ENCODE measurements around the gene BLNK. TPM values are rescaled to one million over a fixed set of nuclear protein-coding genes. Genes with fewer than 3 reads are reported as not detected.

Gene BLNK
- total and polyA plus RNA-seq, 2 of the 13 experiments (the other 11 are each of a cell fraction or from before 2014, with no cell fraction given): not detected

DNA sequence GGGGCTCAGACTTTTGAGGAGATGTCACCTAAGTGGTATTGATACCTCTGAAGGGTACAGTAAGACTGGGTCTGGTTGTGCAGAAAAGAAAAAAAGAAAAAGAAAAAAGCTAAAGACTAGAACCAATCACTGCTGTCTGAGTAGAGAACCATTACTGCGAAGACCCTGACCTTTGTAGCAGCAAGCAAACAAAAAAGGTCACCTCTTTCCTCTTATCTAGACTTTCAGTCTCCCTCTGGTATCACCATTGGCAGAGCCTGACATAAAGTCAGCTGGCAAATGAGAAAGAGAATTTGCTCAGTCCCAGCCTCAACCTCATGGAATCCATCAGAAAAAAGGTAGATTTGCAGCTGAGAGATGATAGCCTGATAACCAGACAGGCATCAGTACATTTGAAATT, 30.2 kb upstream of the BLNK start (continued):
- TF ChIP-seq, protein P1, sequence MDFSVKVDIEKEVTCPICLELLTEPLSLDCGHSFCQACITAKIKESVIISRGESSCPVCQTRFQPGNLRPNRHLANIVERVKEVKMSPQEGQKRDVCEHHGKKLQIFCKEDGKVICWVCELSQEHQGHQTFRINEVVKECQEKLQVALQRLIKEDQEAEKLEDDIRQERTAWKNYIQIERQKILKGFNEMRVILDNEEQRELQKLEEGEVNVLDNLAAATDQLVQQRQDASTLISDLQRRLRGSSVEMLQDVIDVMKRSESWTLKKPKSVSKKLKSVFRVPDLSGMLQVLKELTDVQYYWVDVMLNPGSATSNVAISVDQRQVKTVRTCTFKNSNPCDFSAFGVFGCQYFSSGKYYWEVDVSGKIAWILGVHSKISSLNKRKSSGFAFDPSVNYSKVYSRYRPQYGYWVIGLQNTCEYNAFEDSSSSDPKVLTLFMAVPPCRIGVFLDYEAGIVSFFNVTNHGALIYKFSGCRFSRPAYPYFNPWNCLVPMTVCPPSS (IDR thresholded peaks at IDR 0.05): no peak
- TF ChIP-seq CCAR2 (optimal IDR thresholded peaks at IDR 0.05; ENCODE audit: low read depth, low read length) (no peak), ZNF160 (CRISPR knock-in tag; IDR thresholded peaks at IDR 0.05) (no peak), ZNF343 (CRISPR knock-in tag; IDR thresholded peaks at IDR 0.05) (no peak), ZFP1 (CRISPR knock-in tag; IDR thresholded peaks at IDR 0.05) (no peak)
- TF ChIP-seq, protein P2, sequence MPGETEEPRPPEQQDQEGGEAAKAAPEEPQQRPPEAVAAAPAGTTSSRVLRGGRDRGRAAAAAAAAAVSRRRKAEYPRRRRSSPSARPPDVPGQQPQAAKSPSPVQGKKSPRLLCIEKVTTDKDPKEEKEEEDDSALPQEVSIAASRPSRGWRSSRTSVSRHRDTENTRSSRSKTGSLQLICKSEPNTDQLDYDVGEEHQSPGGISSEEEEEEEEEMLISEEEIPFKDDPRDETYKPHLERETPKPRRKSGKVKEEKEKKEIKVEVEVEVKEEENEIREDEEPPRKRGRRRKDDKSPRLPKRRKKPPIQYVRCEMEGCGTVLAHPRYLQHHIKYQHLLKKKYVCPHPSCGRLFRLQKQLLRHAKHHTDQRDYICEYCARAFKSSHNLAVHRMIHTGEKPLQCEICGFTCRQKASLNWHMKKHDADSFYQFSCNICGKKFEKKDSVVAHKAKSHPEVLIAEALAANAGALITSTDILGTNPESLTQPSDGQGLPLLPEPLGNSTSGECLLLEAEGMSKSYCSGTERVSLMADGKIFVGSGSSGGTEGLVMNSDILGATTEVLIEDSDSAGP (CRISPR knock-in tag; IDR thresholded peaks at IDR 0.05; ENCODE audit: borderline replicate concordance): no peak

DNA sequence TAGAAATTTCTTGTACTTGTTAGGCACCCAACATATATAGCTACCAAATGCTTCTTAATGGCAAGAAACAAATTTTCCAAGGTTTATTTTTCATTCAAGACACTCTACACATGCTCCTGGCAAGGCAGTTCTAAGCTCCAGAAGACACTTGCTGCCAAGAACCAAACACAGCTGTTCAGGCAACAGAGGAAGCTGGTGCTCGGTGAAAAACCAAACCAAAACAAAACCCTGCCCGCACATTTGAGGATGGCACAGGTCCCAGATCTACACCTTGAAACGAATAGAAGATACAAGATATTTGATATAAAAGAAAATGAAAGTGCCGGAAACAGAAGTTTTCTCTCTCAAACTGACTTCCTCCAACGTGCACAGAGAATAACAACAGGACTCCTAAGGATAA, 28.0 kb upstream of the BLNK start:
- no TSS peak for BruUV-seq (replicated peaks)
- FAIRE-seq (no peak), DNase-seq (ENCODE audit: low spot score) (no peak), ATAC-seq (no peak)
- WGBS (ENCODE audit: low lambda C conversion rate): 1% methylated on average over 5 of the region's 5 CpGs
- Histone ChIP-seq H3K27ac (ENCODE audit: extremely low read length, insufficient read depth, low read length) (no peak overlapping the region), H3K36me3 (replicated peaks in 1 of 2; ENCODE audit: control insufficient read depth in 1 of 2, insufficient read depth in 2 of 2, low read length in 2 of 2) (no peaks in the 10 kb centered on the region), H2AFZ (ENCODE audit: low read length) (no peak overlapping the region), H3K79me2 (ENCODE audit: insufficient read depth, low read length) (no peaks in the 10 kb centered on the region), H3K4me3 (replicated peaks in 1 of 3; ENCODE audit: insufficient read depth in 1 of 3, low read depth in 2 of 3, low read length in 3 of 3) (no peak overlapping the region), H3K4me1 (ENCODE audit: insufficient read depth, low read length) (no peaks in the 10 kb centered on the region), H3K9ac (ENCODE audit: insufficient read depth, low read depth, low read length) (no peak overlapping the region), H4K20me1 (ENCODE audit: insufficient read depth, low read length) (no peaks in the 10 kb centered on the region), H3K9me3 (ENCODE audit: low read length) (no peaks in the 10 kb centered on the region), H3K4me2 (ENCODE audit: low read depth, low read length) (no peak overlapping the region), H3K27me3 (ENCODE audit: control insufficient read depth in 1 of 2, insufficient read depth in 2 of 2, low read length in 2 of 2) (peaks cover 1 to 16% of the 10 kb centered on the region in 2 experiments; a peak in 4 of 5 replicates)
- TF ChIP-seq HNF4A (CRISPR knock-in tag; IDR thresholded peaks at IDR 0.05) (no peak), MTF2 (CRISPR knock-in tag; IDR thresholded peaks at IDR 0.05; ENCODE audit: borderline replicate concordance) (no peak), SRF (IDR thresholded peaks at IDR 0.05; ENCODE audit: low read depth, low read length) (no peak), ZNF550 (CRISPR knock-in tag; IDR thresholded peaks at IDR 0.05; ENCODE audit: borderline replicate concordance) (no peak), ZNF282 (IDR thresholded peaks at IDR 0.05; ENCODE audit: partially characterized antibody) (no peak), ZNF670 (CRISPR knock-in tag; IDR thresholded peaks at IDR 0.05; ENCODE audit: borderline replicate concordance) (no peak)
- TF ChIP-seq, protein P3, sequence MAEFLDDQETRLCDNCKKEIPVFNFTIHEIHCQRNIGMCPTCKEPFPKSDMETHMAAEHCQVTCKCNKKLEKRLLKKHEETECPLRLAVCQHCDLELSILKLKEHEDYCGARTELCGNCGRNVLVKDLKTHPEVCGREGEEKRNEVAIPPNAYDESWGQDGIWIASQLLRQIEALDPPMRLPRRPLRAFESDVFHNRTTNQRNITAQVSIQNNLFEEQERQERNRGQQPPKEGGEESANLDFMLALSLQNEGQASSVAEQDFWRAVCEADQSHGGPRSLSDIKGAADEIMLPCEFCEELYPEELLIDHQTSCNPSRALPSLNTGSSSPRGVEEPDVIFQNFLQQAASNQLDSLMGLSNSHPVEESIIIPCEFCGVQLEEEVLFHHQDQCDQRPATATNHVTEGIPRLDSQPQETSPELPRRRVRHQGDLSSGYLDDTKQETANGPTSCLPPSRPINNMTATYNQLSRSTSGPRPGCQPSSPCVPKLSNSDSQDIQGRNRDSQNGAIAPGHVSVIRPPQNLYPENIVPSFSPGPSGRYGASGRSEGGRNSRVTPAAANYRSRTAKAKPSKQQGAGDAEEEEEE (CRISPR knock-in tag; IDR thresholded peaks at IDR 0.05; ENCODE audit: borderline replicate concordance): no peak
- TF ChIP-seq, protein P4, sequence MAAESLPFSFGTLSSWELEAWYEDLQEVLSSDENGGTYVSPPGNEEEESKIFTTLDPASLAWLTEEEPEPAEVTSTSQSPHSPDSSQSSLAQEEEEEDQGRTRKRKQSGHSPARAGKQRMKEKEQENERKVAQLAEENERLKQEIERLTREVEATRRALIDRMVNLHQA (CRISPR knock-in tag; IDR thresholded peaks at IDR 0.05): no peak
- TF ChIP-seq, protein P5, sequence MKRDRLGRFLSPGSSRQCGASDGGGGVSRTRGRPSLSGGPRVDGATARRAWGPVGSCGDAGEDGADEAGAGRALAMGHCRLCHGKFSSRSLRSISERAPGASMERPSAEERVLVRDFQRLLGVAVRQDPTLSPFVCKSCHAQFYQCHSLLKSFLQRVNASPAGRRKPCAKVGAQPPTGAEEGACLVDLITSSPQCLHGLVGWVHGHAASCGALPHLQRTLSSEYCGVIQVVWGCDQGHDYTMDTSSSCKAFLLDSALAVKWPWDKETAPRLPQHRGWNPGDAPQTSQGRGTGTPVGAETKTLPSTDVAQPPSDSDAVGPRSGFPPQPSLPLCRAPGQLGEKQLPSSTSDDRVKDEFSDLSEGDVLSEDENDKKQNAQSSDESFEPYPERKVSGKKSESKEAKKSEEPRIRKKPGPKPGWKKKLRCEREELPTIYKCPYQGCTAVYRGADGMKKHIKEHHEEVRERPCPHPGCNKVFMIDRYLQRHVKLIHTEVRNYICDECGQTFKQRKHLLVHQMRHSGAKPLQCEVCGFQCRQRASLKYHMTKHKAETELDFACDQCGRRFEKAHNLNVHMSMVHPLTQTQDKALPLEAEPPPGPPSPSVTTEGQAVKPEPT (CRISPR knock-in tag; IDR thresholded peaks at IDR 0.05; ENCODE audit: low read depth): no peak
- in situ Hi-C loops (cut with HindIII; ENCODE audit: extremely low pct_ligation_motif_present, low pct_unique_long_range_greater_than_20kb) (loop anchor here (5.0 kb wide), 2 partner anchors 72 to 282 kb away; no protein-coding TSS in a partner anchor), intact Hi-C loops (cut with micrococcal nuclease; ENCODE audit: unreplicated experiment) (no loop called here)
- ChIA-PET POLR2A (no interaction called here), CTCF (ENCODE audit: low intra/inter-chr PET ratio, low total read pairs) (no interaction called here)
